Endothelial cell of umbilical vein (primary cell): ENCODE measurements around the gene PPP2R3B. TPM values are rescaled to one million over a fixed set of nuclear protein-coding genes. Genes with fewer than 3 reads are reported as not detected.

Experiments used
- BruUV-seq: library from RNA; stranded (reverse); fragments of 400-500 nt; replicated peaks from 2 replicates; lab custom pipeline; 2021; lab: Mats Ljungman, UMichigan
- CTCF ChIA-PET: fragments of 300-600, 350-600 bp; sonication (Branson Sonifier 250); formaldehyde crosslinking; loops from one replicate; lab custom pipeline; 2021; ENCODE audit warnings: antibody characterized with exemption, inconsistent platforms; lab: Charles Lee
- POLR2A ChIA-PET: fragments of 300-600, 350-600 bp; sonication (Branson Sonifier 250); formaldehyde crosslinking; loops from one replicate; lab custom pipeline; 2021; ENCODE audit warnings: antibody characterized with exemption, inconsistent platforms; lab: Charles Lee
- DNase-seq: peaks from one replicate; pipeline ENCODE4 v3.0.0-alpha.2; 2011; ENCODE audit warnings: low read depth, low spot score
- FAIRE-seq: peaks from 2 replicates; lab custom pipeline; 2011; peaks lifted over from hg19 to GRCh38; lab: Jason Lieb, UNC
- H2AFZ ChIP-seq: 2 replicates; pipeline ENCODE4 v1.6.0; 2012; ENCODE audit warnings: low read depth, low read length, control low read depth, inconsistent platforms
- H3K27ac ChIP-seq: 2 replicates; pipeline ENCODE4 v1.5.1; 2011; ENCODE audit warnings: low read depth, mild to moderate bottlenecking, control low read depth, low read length, moderate library complexity; ENCODE audit not compliant: insufficient read depth
- H3K27me3 ChIP-seq, 2 experiments: 2 replicates each; pipeline versions ENCODE4 v1.6.0 to v1.6.1; 2011; ENCODE audit warnings: low read length in 2 of 2, mixed read lengths in 1 of 2; ENCODE audit not compliant: control insufficient read depth in 2 of 2, insufficient read depth in 2 of 2
- H3K36me3 ChIP-seq, 2 experiments: 2 replicates in 1 of 2; 3 replicates in 1 of 2; pipeline ENCODE4 v1.5.1; 2011; ENCODE audit warnings: low read length in 2 of 2, mild to moderate bottlenecking in 1 of 2, moderate library complexity in 1 of 2; ENCODE audit not compliant: control insufficient read depth in 2 of 2, insufficient read depth in 2 of 2; ENCODE audit errors: extremely low read depth in 1 of 2
- H3K4me1 ChIP-seq: 3 replicates; pipeline ENCODE4 v1.5.1; 2011; ENCODE audit warnings: mild to moderate bottlenecking, low read length; ENCODE audit not compliant: control insufficient read depth, insufficient read depth; ENCODE audit errors: extremely low read depth
- H3K4me2 ChIP-seq: 2 replicates; pipeline ENCODE4 v1.6.1; 2011; ENCODE audit warnings: low read length, control low read depth, mixed read lengths; ENCODE audit not compliant: insufficient read depth
- H3K4me3 ChIP-seq, 3 experiments: fragments of 200-600 bp in 1 of 3; sonication (generic), shearing (Covaris generic) in 1 of 3; replicated peaks in 1 of 3; 2 replicates each; pipeline ENCODE4 v1.5.1; 2011 to 2016; ENCODE audit warnings: control low read depth in 3 of 3, low read length in 3 of 3, mild to moderate bottlenecking in 2 of 3, inconsistent platforms in 1 of 3, low read depth in 1 of 3, moderate library complexity in 1 of 3; ENCODE audit not compliant: insufficient read depth in 1 of 3
- H3K79me2 ChIP-seq: 2 replicates; pipeline ENCODE4 v1.6.0; 2012; ENCODE audit warnings: low read length, inconsistent platforms; ENCODE audit not compliant: control insufficient read depth, insufficient read depth
- H3K9ac ChIP-seq: replicated peaks from 2 replicates; pipeline ENCODE3; 2011; ENCODE audit warnings: low read length, control low read depth; ENCODE audit not compliant: insufficient read depth; ENCODE audit errors: extremely low read depth
- H3K9me1 ChIP-seq: replicated peaks from 3 replicates; pipeline ENCODE4 v1.6.0; 2011; ENCODE audit warnings: mild to moderate bottlenecking, low read length; ENCODE audit not compliant: control insufficient read depth, insufficient read depth; ENCODE audit errors: extremely low read depth
- H3K9me3 ChIP-seq: replicated peaks from 2 replicates; pipeline ENCODE4 v1.5.1; 2012; ENCODE audit warnings: low read length, inconsistent platforms; ENCODE audit not compliant: control insufficient read depth, insufficient read depth
- H4K20me1 ChIP-seq: replicated peaks from 2 replicates; pipeline ENCODE3; 2011; ENCODE audit warnings: mild to moderate bottlenecking, low read length; ENCODE audit not compliant: control insufficient read depth, insufficient read depth; ENCODE audit errors: extremely low read depth
- CTCF ChIP-seq, 2 donors: IDR thresholded peaks; 1 replicate in 1 of 2; 2 replicates in 1 of 2; pipeline ENCODE4 v1.5.1; 2011; ENCODE audit warnings: low read length in 2 of 2, mild to moderate bottlenecking in 2 of 2, moderate library complexity in 2 of 2, control low read depth in 1 of 2, inconsistent platforms in 1 of 2, low read depth in 1 of 2; ENCODE audit not compliant: insufficient read depth in 1 of 2; ENCODE audit errors: extremely low read depth in 1 of 2
- EZH2 ChIP-seq: IDR thresholded peaks from 2 replicates; pipeline ENCODE4 v1.6.1; 2012; ENCODE audit warnings: borderline replicate concordance, low read depth, mild to moderate bottlenecking, moderate library complexity, low read length, inconsistent platforms; ENCODE audit not compliant: severe bottlenecking
- FOS ChIP-seq: IDR thresholded peaks from 2 replicates; pipeline ENCODE4 v1.6.1; 2011; ENCODE audit warnings: mild to moderate bottlenecking, low read length, moderate library complexity, borderline replicate concordance; ENCODE audit not compliant: insufficient read depth
- GATA2 ChIP-seq: IDR thresholded peaks from 2 replicates; pipeline ENCODE4 v1.7.0; 2011; ENCODE audit warnings: low read depth, mild to moderate bottlenecking, moderate library complexity, mixed read lengths, low read length; ENCODE audit not compliant: insufficient read length, insufficient read depth
- JUN ChIP-seq: IDR thresholded peaks from 2 replicates; pipeline ENCODE4 v1.6.1; 2011; ENCODE audit warnings: borderline replicate concordance, low read depth; ENCODE audit not compliant: insufficient read length, insufficient read depth
- MAX ChIP-seq: IDR thresholded peaks from 2 replicates; pipeline ENCODE4 v1.6.1; 2011; ENCODE audit not compliant: insufficient read depth, insufficient read length
- MYC ChIP-seq: IDR thresholded peaks from one replicate; pipeline ENCODE4 v1.6.1; 2011; ENCODE audit warnings: mild to moderate bottlenecking, low read depth, low read length
- POLR2A ChIP-seq: IDR thresholded peaks from 2 replicates; pipeline ENCODE4 v1.6.1; 2012; ENCODE audit warnings: low read depth, mild to moderate bottlenecking, control low read depth, low read length
- POLR2AphosphoS5 ChIP-seq: IDR thresholded peaks from 2 replicates; pipeline ENCODE4 v1.6.1; 2012; ENCODE audit warnings: low read depth, mild to moderate bottlenecking, control low read depth, low read length, moderate library complexity; ENCODE audit not compliant: insufficient read depth
- dilution Hi-C: fragments of 300-500 bp; cut with MboI; formaldehyde crosslinking; loops from one replicate; pipeline ENCODE4 v1.15.0; 2019; ENCODE audit warnings: low sequenced_read_pairs; ENCODE audit not compliant: extremely low pct_ligation_motif_present
- intact Hi-C: fragments of 100-400 bp; cut with micrococcal nuclease; formaldehyde crosslinking; loops from one replicate; pipeline ENCODE4 v1.10.0; 2022
- polyA plus RNA-seq, 4 experiments: library from polyadenylated mRNA; depleted of rRNA in 3 of 4; stranded (reverse) in 3 of 4; unstranded in 1 of 4; fragments of >200 nt; gene quantifications; 2 replicates each; pipeline versions ENCODE4 v1.2.1 to v1.2.3, GENCODE V29; 2011 to 2012; ENCODE audit warnings: missing spikeins in 1 of 4
- total RNA-seq: library from RNA; stranded (reverse); gene quantifications from 2 replicates; pipeline ENCODE4 v1.2.3, GENCODE V29; 2021

The PPP2R3B gene
- total and polyA plus RNA-seq, 2 donors (not counting 3 experiments of a cell fraction or from before 2014, with no cell fraction given) = 19.1 to 33.6 TPM

- peak overlapping the region; percentile 61 for H3K4me2 ChIP-seq
- no peak overlapping the region for H3K9ac ChIP-seq
- no peaks in the 10 kb centered on the region for H3K9me1 ChIP-seq
- H3K27me3 ChIP-seq = peaks cover 9 to 16% of the 10 kb centered on the region in 2 experiments
- intact Hi-C loops (no loop called here), dilution Hi-C loops (no loop called here)
- ChIA-PET POLR2A (no interaction called here), CTCF (no interaction called here)
- no peaks in the 10 kb centered on the region for H3K9me3 ChIP-seq
- peaks cover 15% of the 10 kb centered on the region for H3K4me1 ChIP-seq
- no peaks in the 10 kb centered on the region for H3K79me2 ChIP-seq
- no peaks in the 10 kb centered on the region for H3K36me3 ChIP-seq
- H3K4me3 ChIP-seq = peak overlapping the region in 2 of 3 experiments; percentile 10 to 40
- H3K27ac ChIP-seq = no peak overlapping the region
- H4K20me1 ChIP-seq = no peaks in the 10 kb centered on the region
- peak; percentile 59 for FAIRE-seq
- no peak for TF ChIP-seq GATA2
- peak; percentile 26 for TF ChIP-seq EZH2
- no peak for TF ChIP-seq MAX
- no peak for DNase-seq
- BruUV-seq = no TSS peak
- H2AFZ ChIP-seq = peak overlapping the region; percentile 37
Observed at GRCh38 chrX:374596-374995, 12.1 kb downstream of the PPP2R3B start.

GRCh38 chrX:373641-374471, 12.9 kb downstream of the PPP2R3B start:
- TF ChIP-seq MYC (no peak), CTCF (IDR thresholded peaks at IDR 0.05; ENCODE audit: extremely low read depth in 1 of 2, insufficient read depth in 1 of 2, low read depth in 1 of 2, low read length in 2 of 2) (no peak), POLR2A (no peak), POLR2AphosphoS5 (peak; percentile 21), MAX (no peak), JUN (no peak), FOS (no peak), EZH2 (peak; percentile 56), GATA2 (no peak)
- Histone ChIP-seq H3K9ac (no peak overlapping the region), H3K4me1 (peaks cover 15% of the 10 kb centered on the region), H3K36me3 (no peaks in the 10 kb centered on the region), H3K27ac (no peak overlapping the region), H3K4me2 (peak overlapping the region; percentile 61), H3K4me3 (peak overlapping the region; percentile 29 to 45 (median 40)), H4K20me1 (no peaks in the 10 kb centered on the region), H3K27me3 (peaks cover 9 to 16% of the 10 kb centered on the region in 2 experiments), H2AFZ (peak overlapping the region; percentile 72), H3K9me3 (no peaks in the 10 kb centered on the region), H3K9me1 (no peaks in the 10 kb centered on the region), H3K79me2 (no peaks in the 10 kb centered on the region)
- BruUV-seq = no TSS peak
- POLR2A ChIA-PET = no interaction called here
- peak; percentile 52 for FAIRE-seq
- dilution Hi-C loops (no loop called here), intact Hi-C loops (no loop called here)
- CTCF ChIA-PET = no interaction called here
- peak; percentile 58 for DNase-seq
